ENCODE data around the gene ENO2. TPM values are rescaled to one million over a fixed set of nuclear protein-coding genes. Genes with fewer than 3 reads are reported as not detected.

The ENO2 gene
- total and polyA plus RNA-seq, 4 donors: 1.1 to 3.1 (median 1.4) TPM

DNA sequence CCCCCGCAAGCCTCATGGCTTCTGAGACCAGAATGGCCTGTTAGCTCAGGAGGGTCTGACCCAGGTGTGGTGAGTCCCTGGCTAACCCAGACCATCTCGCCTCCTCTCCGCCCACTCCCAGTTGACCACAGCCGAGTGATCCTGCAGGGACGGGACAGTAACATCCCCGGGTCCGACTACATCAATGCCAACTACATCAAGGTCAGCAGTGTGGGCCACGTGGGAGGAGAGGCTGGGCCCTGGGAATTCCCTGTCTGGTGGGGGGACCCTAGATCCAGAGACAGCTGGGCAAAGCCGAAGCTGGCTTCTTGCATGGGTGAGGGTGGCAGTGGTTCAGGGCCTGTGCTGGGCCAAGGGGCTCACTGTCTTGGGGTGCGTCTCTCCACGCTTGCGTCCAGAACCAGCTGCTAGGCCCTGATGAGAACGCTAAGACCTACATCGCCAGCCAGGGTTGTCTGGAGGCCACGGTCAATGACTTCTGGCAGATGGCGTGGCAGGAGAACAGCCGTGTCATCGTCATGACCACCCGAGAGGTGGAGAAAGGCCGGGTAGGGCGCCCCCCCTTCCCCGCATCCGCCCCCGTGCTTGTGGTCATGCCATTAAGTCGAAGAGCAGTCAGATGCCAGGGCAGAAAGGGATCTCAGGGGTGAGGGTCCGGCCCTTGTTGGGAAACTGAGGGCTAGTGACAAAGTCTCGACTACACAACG lies 41.8 kb downstream of the ENO2 start:
- Histone ChIP-seq H3K27ac (ENCODE audit: low read depth in 1 of 2, low read length in 2 of 2) (no peak overlapping the region), H3K4me3 (ENCODE audit: low read depth in 1 of 3, low read length in 3 of 3) (no peak overlapping the region), H3K4me1 (ENCODE audit: control insufficient read depth in 4 of 4, insufficient read depth in 4 of 4, low read length in 3 of 4) (peaks cover 0 to 19% (median 7%) of the 10 kb centered on the region in 4 donors), H3K9ac (ENCODE audit: low read depth in 1 of 2, low read length in 2 of 2) (no peak overlapping the region), H3K9me3 (ENCODE audit: control insufficient read depth in 4 of 4, low read length in 3 of 4) (no peaks in the 10 kb centered on the region), H3K27me3 (ENCODE audit: control insufficient read depth in 4 of 4, insufficient read depth in 4 of 4, low read length in 3 of 4) (no peaks in the 10 kb centered on the region), H3K36me3 (ENCODE audit: control insufficient read depth in 4 of 4, insufficient read depth in 3 of 4, low read depth in 1 of 4, low read length in 3 of 4) (peaks cover 0 to 3% (median 2%) of the 10 kb centered on the region in 4 donors)
- WGBS: 82% methylated on average over 28 of the region's 28 CpGs
- no peak for DNase-seq (ENCODE audit: low spot score)
- TF ChIP-seq YY1 (IDR thresholded peaks at IDR 0.05) (no peak), FOXA2 (IDR thresholded peaks at IDR 0.05) (no peak), RAD21 (IDR thresholded peaks at IDR 0.05) (no peak), HNF4A (conservative IDR thresholded peaks at IDR 0.05) (no peak), EGR1 (IDR thresholded peaks at IDR 0.05; ENCODE audit: low read depth in 2 of 2) (no peak), GABPA (IDR thresholded peaks at IDR 0.05 in 1 of 2, conservative IDR thresholded peaks at IDR 0.05 in 1 of 2) (no peak), CTCF (IDR thresholded peaks at IDR 0.05; ENCODE audit: low read depth, low read length, missing input control) (no peak)

- H3K36me3 ChIP-seq (ENCODE audit: control insufficient read depth in 4 of 4, insufficient read depth in 3 of 4, low read depth in 1 of 4, low read length in 3 of 4): peaks cover 0 to 3% (median 2%) of the 10 kb centered on the region in 4 donors
- no peaks in the 10 kb centered on the region for H3K9me3 ChIP-seq (ENCODE audit: control insufficient read depth in 4 of 4, low read length in 3 of 4)
- no peak overlapping the region for H3K9ac ChIP-seq (ENCODE audit: low read depth in 1 of 2, low read length in 2 of 2)
- H3K4me1 ChIP-seq (ENCODE audit: control insufficient read depth in 4 of 4, insufficient read depth in 4 of 4, low read length in 3 of 4): peaks cover 0 to 29% (median 14%) of the 10 kb centered on the region in 4 donors
- no peak for TF ChIP-seq EGR1 (IDR thresholded peaks at IDR 0.05; ENCODE audit: low read depth in 2 of 2)
- TF ChIP-seq, protein P1, sequence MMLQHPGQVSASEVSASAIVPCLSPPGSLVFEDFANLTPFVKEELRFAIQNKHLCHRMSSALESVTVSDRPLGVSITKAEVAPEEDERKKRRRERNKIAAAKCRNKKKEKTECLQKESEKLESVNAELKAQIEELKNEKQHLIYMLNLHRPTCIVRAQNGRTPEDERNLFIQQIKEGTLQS (IDR thresholded peaks at IDR 0.05): no peak
- TF ChIP-seq REST (IDR thresholded peaks at IDR 0.05): no peak
- no peak for TF ChIP-seq GABPA (IDR thresholded peaks at IDR 0.05 in 1 of 2, conservative IDR thresholded peaks at IDR 0.05 in 1 of 2)
- no peak for TF ChIP-seq FOXA2 (IDR thresholded peaks at IDR 0.05)
- no peak for TF ChIP-seq CTCF (IDR thresholded peaks at IDR 0.05; ENCODE audit: low read depth, low read length, missing input control)
- no peak for TF ChIP-seq SP1 (IDR thresholded peaks at IDR 0.05)
- TF ChIP-seq JUND (IDR thresholded peaks at IDR 0.05): no peak
- no peak for TF ChIP-seq NR2F2 (IDR thresholded peaks at IDR 0.05)
- TF ChIP-seq FOXA1 (IDR thresholded peaks at IDR 0.05): no peak
- TF ChIP-seq, protein P2, sequence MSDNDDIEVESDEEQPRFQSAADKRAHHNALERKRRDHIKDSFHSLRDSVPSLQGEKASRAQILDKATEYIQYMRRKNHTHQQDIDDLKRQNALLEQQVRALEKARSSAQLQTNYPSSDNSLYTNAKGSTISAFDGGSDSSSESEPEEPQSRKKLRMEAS (IDR thresholded peaks at IDR 0.05): no peak
- no peak for TF ChIP-seq RAD21 (IDR thresholded peaks at IDR 0.05)
- TF ChIP-seq YY1 (IDR thresholded peaks at IDR 0.05): no peak
- no peak for TF ChIP-seq TAF1 (conservative IDR thresholded peaks at IDR 0.05)
- no peak for TF ChIP-seq HNF4A (conservative IDR thresholded peaks at IDR 0.05)
- TF ChIP-seq RXRA (IDR thresholded peaks at IDR 0.05): no peak
- TF ChIP-seq ZBTB33 (IDR thresholded peaks at IDR 0.05): no peak
- TF ChIP-seq HNF4G (IDR thresholded peaks at IDR 0.05): no peak
- H3K4me3 ChIP-seq (ENCODE audit: low read depth in 1 of 3, low read length in 3 of 3): no peak overlapping the region
- DNase-seq (ENCODE audit: low spot score): no peak
- WGBS: 86% methylated on average over 20 of the region's 20 CpGs
- H3K27me3 ChIP-seq (ENCODE audit: control insufficient read depth in 4 of 4, insufficient read depth in 4 of 4, low read length in 3 of 4): no peaks in the 10 kb centered on the region
- H3K27ac ChIP-seq (ENCODE audit: low read depth in 1 of 2, low read length in 2 of 2): no peak overlapping the region
These were observed 42.8 kb downstream of the ENO2 start for GRCh38 chr12:6957151-6957701.
